ENCODE data around the gene CRYM.

CRYM gene

DNA sequence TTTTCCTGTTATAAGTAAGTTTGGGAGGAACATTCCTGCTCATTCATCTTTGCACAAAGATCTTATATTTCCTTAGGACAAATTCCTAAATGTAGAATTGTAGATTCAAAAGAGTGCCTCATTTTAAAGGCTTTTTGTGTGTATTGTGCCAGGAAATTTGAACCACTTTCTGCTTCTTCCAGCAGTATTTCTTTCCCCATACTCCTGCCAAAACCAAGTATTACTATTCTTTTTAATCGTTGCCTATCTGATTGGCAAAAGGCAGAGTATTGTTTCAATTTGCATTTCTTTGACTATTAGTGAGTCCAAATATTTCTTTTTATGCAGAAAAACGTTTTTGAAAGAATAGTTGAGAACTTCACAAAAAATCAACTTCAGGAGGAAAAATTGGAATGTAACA lies 35.3 kb downstream of the CRYM start:
- DNase-seq: no peak

DNA sequence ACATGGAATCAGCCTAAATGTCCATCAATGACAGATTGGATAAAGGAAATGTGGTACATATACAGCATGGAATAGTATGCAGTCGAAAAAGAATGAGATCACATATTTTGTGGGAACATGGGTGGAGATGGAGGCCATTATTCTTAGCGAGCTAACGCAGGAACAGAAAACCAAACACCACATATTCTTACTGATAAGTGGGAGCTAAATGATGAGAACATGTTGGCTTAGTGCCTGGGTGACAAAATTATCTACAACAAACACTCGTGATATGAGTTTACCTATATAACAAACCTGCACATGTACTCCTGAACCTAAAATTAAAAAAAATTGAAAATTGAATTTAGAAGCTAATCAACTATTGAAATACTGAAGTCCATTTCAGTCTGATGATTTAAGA lies 38.4 kb downstream of the CRYM start:
- DNase-seq: no peak

- no peak for DNase-seq
Measured at GRCh38 chr16:21236831-21237230, 41.3 kb downstream of the CRYM start.

DNA sequence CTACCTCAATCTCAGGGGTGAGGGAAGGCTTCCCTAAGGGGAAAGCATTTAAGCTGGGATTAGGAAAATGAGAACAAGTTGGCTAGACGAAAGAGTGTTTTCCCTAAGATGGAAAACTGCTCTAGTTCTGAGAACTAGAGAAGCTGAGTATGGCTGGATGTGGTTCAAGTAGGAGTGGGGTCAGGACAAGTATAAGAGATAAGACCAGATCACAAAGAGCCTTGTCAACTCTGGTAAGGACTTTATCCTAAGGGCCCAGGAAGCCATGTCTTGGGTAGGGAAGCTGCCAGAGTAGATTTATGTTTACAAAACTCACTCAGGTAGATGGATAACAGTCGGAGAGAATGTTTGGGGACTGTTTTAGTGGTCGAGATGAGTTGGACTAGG lies 42.9 kb downstream of the CRYM start:
- DNase-seq: no peak

DNA sequence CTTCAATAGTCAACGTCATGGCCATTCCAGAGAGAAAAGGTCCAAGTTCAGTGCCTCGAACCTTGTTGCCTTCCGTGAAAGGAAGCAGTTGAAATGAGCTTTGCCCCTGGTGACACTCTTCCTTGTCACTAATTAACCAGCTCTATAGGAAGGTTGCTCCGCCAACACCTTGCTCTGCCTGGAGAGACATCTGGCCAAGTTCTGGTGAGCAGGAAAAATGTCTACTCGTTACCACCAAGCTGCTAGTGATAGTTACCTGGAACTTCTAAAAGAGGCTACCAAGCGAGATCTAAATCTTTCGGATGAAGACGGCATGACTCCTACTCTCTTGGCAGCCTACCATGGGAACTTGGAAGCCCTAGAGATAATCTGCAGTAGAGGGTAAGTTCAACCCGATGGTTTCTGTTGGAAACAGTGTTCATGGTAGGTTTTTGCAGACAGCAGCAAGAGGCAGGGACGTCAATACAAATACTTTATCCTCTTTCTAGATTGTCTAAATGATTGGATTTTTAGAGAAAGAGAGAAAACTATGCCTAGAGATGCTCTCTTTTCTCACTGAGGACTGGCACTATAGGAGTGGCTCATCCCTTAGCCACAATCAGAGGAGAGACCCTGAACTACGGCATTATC lies 44.5 kb downstream of the CRYM start, which contains the start of gene ANKS4B:
Gene ANKS4B (plus strand): TSS at position 179 of the 630 bp plus-strand sequence. CDS start 39 bp downstream, at position 218.
- no peak for DNase-seq

DNA sequence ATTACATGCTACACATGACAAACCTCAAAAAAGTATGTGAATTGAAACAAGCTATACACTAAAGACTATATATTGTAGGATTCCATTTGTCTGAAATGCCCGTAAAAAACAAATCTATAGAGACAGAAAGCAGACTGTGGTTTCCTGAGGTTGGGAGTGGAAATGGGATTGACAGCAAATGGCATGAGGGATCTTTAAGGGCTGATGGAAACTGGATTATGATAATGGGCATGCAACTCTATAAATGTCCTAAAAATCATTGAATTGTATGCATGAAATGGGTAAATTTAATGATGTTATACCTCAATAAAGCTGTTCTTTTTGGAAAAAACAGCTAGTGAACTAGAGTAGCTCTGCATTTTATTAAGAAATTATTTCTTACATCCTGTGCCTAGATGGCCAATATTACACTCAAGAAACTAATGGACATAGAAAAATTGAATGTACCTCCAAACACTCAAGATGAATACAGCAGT lies 45.0 kb downstream of the CRYM start:
- DNase-seq: no peak

GRCh38 chr16:21228361-21228872 lies 49.7 kb downstream of the CRYM start:
- DNase-seq: no peak

DNA sequence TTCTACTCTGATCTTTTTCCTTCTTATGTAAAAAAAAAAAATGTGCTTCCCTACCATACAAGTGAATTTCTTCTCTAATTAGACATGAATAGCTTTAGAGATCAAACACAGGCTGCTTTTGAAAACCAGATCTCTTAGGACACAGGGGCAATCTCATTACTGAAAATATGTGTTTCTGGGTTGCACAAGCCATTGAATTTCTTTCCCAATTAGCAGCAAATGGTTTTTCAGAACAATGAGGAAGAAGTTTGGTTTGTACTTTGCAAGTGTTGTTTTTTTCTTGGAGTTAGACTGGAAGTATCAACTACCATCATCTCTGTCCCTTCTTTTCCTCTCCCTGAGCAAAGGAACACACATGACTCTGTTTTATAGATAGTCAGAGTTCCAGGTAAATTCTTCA lies 50.2 kb downstream of the CRYM start:
- no peak for DNase-seq

- no peak for DNase-seq
Measured at GRCh38 chr16:21226749-21227148, 51.3 kb downstream of the CRYM start.

DNA sequence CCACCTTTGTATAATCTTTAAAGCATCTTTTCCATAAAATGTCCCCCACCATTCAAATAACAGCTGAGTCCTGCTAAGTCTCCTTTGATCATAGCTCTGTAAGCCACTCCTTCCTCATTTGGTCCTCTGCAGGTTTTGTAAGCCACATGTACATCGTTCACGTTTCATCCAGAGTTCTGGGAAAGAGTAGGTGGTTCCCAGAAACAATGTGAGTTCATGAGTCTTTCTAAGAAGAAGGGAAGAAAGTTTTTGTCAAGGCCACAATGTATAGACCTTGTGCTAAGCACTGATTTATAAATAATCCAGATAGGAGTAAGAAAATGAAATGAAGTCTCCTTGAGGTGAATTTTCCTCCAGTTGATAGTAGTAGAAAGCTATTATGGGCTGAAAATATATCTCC lies 53.3 kb downstream of the CRYM start:
- DNase-seq: no peak

DNA sequence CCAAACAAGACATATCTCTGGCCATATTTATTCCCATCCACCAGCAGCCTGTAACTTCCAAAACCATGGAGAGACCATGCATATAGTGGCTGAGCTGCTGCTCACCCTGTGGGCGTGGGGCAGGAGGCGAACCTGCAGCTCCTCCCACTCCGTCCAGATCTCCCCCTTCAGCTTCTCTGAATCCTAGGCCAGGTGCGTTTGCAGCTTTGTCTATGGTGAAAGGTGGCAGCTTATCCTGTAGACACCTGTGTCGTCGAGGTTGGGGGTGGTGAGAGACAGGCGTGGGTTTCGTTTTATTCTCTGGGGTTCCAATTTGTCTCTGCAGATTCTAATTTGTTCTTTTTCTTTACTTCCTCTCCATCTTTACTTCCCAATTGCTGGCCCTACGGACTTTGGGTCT lies 54.3 kb downstream of the CRYM start:
- no peak for DNase-seq

DNA sequence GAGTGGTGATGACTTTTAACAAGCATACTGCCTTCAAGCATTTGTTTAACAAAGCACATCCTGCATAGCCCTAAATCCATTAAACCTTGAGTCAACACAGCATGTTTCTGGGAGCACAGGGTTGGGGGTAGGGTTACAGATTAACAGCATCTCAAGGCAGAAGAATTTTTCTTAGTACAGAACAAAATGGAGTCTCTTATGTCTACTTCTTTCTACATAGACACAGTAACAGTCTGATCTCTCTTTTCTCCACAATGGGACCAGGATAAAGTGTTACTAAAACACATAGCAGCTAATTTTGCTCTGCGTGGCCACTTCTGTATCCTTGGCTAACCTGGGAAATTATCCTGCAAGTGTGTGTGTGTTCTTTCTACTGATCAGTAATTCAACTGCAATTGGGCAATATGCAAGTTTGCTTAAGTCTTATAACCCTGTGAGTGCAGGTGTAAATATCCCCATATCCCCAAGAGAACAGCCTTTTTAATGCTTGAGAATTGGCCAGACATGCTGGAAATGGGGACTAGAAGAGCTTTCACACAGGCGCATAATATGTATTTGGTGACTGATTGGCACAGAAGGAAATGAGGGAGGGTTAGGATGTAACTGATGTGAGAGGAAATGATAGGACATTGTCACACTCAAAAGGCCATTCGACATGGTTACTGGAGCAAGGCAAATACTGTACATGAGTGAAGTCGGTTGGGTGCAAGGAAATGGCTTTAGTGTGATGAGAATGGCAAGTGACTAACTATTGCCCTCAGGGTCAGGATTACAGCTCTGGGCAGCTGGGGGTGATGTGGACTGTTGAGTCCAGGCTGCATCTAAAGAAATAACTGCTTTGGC lies 55.4 kb downstream of the CRYM start:
- no peak for DNase-seq

GRCh38 chr16:21219551-21219950 lies 58.5 kb downstream of the CRYM start:
- DNase-seq: no peak

- no peak for DNase-seq
Measured at GRCh38 chr16:21218153-21218552, 59.9 kb downstream of the CRYM start.

GRCh38 chr16:21217121-21217520 lies 61.0 kb downstream of the CRYM start:
- no peak for DNase-seq

DNA sequence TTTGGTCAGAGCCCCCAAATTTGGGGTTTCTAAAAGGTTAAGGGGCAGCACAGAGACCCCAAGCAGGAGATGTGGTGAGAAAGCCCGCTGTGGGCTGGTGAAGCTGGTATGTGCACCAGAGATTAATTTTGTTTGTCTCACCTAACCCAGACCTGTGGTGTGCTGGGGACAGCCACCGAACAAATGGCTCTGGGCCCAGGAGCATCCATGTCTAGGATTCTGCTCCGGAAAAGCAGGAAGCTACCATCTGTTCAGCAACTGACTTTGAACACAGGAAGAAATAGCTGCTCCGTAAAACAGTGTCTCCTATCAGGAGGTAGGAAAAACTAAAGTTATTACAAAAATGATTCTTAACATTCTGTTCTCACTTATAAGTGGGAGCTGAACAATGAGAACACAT lies 64.0 kb downstream of the CRYM start:
- DNase-seq: no peak

DNA sequence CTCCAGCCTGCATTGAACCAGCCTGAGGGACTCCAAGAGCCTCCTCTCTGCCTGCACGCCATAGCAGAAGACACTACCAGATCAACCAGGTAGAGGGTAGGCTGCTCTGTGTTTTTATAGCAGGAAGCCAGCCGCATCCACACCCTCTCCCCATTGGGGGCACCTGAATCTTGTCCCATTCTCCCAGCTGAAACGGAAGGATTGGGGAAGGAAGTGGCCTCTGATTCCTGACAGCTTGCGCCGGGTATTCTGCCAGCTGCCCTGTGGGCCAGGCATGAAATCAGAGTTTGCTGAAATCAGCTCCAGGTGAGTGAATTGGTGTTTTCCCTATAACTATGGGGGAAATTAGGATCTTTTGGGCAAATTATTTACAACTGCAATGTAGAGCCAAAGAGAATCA lies 66.6 kb downstream of the CRYM start, which contains the start of gene ZP2:
Gene ZP2 (minus strand): TSS at position 89 of the 400 bp plus-strand sequence. CDS start 27 bp downstream, at position 62.
- DNase-seq: no peak
